IPS-20b (cell line): Measurements from ENCODE around the gene ADGRL4.
A peak's percentile ranks its signal among the peaks of the same experiment; 100 is the strongest.

Experiments
- H3K27ac ChIP-seq: one replicate; pipeline ENCODE4 v1.5.1; 2013; ENCODE audit warnings: low read length
- H3K27me3 ChIP-seq: 2 replicates; pipeline ENCODE4 v1.6.1; 2013; ENCODE audit warnings: mild to moderate bottlenecking, low read length, inconsistent platforms; ENCODE audit not compliant: insufficient read depth
- H3K36me3 ChIP-seq: 2 replicates; pipeline ENCODE4 v1.6.1; 2013; ENCODE audit warnings: low read depth, mild to moderate bottlenecking, inconsistent platforms, low read length, moderate library complexity; ENCODE audit not compliant: insufficient read depth
- H3K4me1 ChIP-seq: 2 replicates; pipeline ENCODE4 v1.6.1; 2013; ENCODE audit warnings: mild to moderate bottlenecking, control low read depth, inconsistent platforms, low read length, moderate library complexity; ENCODE audit not compliant: insufficient read depth
- H3K4me3 ChIP-seq: 2 replicates; pipeline ENCODE4 v1.5.1; 2013; ENCODE audit warnings: mild to moderate bottlenecking, low read length, inconsistent platforms
- H3K9ac ChIP-seq: 2 replicates; pipeline ENCODE4 v1.6.1; 2013; ENCODE audit warnings: low read depth, mild to moderate bottlenecking, inconsistent platforms, low read length, moderate library complexity
- H3K9me3 ChIP-seq: 2 replicates; pipeline ENCODE4 v1.6.1; 2013; ENCODE audit warnings: mild to moderate bottlenecking, low read depth, low read length, inconsistent platforms; ENCODE audit not compliant: insufficient read depth

The ADGRL4 gene

GRCh38 chr1:79006564-79006963 lies at the start of gene ADGRL4:
TSS of gene ADGRL4 (minus strand) at chr1:79006730. CDS start at chr1:79006654, 76 bp downstream.
- no peaks in the 10 kb centered on the region for H3K9me3 ChIP-seq
- no peak within 1 kb of the TSS for H3K27ac ChIP-seq
- H3K4me1 ChIP-seq = no peaks in the 10 kb centered on the region; the same call in 1 of the 2 replicates
- peaks cover 4% of the 10 kb centered on the region; the same call in 1 of the 2 replicates for H3K27me3 ChIP-seq
- peak within 1 kb of the TSS; percentile 81 for H3K4me3 ChIP-seq
- peak within 1 kb of the TSS; percentile 68; the same call in 1 of the 2 replicates for H3K9ac ChIP-seq
- no peaks in the 10 kb centered on the region for H3K36me3 ChIP-seq

DNA sequence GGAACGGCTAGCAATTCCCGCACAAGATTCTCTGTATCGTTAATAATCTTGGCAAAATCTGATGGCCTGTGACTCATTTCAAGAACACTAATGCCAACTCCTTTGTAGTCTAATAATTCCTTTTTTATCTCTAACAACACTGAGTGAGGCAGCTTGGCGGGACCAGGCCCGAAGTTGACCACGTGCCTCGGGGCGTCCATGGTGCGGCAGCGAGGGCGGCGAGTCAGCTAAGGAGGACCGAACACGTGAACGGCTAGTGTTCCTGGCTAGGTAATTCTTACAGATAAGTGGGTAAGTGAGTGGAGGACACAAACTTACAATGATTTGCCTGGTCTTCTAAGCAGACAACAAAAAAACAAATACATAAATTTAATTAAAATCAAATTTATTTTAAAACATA lies 49.3 kb upstream of the ADGRL4 start:
- Histone ChIP-seq H3K9ac (no peak overlapping the region), H3K36me3 (no peaks in the 10 kb centered on the region), H3K4me1 (no peaks in the 10 kb centered on the region), H3K27me3 (no peaks in the 10 kb centered on the region), H3K4me3 (no peak overlapping the region), H3K27ac (no peak overlapping the region), H3K9me3 (no peaks in the 10 kb centered on the region)

DNA sequence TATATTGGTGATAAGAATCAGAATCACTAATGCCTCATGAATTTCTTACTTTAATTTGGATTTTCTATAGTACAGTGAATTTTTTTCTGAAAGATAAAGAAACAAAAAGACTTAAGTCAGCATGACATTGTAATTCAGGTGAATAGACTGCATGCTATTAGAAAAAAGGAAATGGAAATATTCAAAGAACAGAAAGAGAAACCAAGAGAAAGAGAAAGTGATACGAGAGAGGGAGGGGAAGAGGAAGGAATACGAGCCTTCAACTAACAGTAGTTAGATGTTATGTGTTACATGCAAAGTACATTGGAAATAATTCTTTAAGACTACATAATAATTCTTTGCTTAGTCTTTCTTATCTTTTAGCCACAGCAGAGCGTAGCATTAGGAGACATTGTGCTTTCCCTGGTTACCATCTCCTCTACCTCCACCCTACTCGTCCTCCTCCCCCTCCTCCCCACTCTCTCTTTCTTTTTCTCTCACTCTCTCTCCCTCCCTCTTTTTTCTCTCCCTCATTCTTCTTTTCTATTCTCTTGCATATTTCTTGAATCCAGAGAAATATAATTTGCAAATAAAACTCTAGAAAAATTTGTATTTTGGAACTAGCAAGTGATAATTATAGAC lies 46.4 kb upstream of the ADGRL4 start:
- H3K4me3 ChIP-seq = no peak overlapping the region
- H3K4me1 ChIP-seq = no peaks in the 10 kb centered on the region
- H3K27ac ChIP-seq = no peak overlapping the region
- no peak overlapping the region for H3K9ac ChIP-seq
- H3K27me3 ChIP-seq = no peaks in the 10 kb centered on the region
- H3K36me3 ChIP-seq = no peaks in the 10 kb centered on the region
- no peaks in the 10 kb centered on the region for H3K9me3 ChIP-seq

DNA sequence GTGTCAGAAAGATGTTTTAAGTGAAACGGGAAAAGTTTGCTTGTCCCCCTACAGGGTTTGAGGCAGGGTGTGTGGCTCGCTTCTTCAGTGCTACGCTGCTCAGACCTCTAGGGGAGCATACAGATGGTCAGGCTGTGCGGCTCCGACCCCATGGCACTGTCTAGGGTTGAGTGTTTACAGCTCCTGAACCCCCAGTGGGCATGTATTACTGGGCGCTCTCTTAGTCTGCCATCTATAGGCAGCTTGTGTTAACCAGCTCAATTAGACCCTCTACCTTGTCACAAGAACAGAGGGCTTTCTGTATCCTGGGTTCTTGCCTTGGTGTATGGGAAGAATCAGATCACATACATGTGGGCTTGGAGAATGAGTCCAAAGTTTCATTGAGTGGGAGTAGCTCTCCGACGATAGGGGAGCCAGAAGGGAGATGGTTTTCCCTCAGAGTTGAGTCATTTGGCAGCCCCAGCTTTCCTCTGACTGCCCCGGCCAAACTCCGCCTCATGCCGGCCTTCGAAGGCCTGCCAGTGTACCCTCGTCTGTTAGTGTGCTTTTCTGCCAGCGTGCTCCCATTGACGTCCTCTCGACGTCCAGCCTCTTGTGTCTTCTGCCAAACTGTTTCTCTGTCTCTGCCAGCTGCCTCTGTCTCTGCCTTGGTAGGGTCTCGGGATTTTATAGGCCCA lies 38.6 kb upstream of the ADGRL4 start:
- Histone ChIP-seq H3K36me3 (no peaks in the 10 kb centered on the region), H3K9ac (no peak overlapping the region), H3K27me3 (no peaks in the 10 kb centered on the region), H3K27ac (no peak overlapping the region), H3K4me1 (0 out of 2 replicates have a peak, but pooled peaks cover 8% of the 10 kb centered on the region), H3K4me3 (no peak overlapping the region), H3K9me3 (no peaks in the 10 kb centered on the region)

- H3K36me3 ChIP-seq = no peaks in the 10 kb centered on the region
- H3K27ac ChIP-seq = no peak overlapping the region
- no peaks in the 10 kb centered on the region; the same call in 1 of the 2 replicates for H3K9me3 ChIP-seq
- no peak overlapping the region for H3K9ac ChIP-seq
- H3K4me1 ChIP-seq = 0 out of 2 replicates have a peak, but pooled peaks cover 8% of the 10 kb centered on the region
- H3K4me3 ChIP-seq = no peak overlapping the region
- H3K27me3 ChIP-seq = no peaks in the 10 kb centered on the region
Measured at GRCh38 chr1:79043506-79043905, 37.0 kb upstream of the ADGRL4 start.

- Histone ChIP-seq H3K4me1 (0 out of 2 replicates have a peak, but pooled peaks cover 8% of the 10 kb centered on the region), H3K27ac (no peak overlapping the region), H3K4me3 (no peak overlapping the region), H3K9me3 (peaks cover 3% of the 10 kb centered on the region; the same call in 1 of the 2 replicates), H3K27me3 (no peaks in the 10 kb centered on the region), H3K36me3 (no peaks in the 10 kb centered on the region), H3K9ac (no peak overlapping the region)
Measured at GRCh38 chr1:79042539-79042938, 36.0 kb upstream of the ADGRL4 start.

- Histone ChIP-seq H3K4me3 (no peak overlapping the region), H3K4me1 (0 out of 2 replicates have a peak, but pooled peaks cover 8% of the 10 kb centered on the region), H3K27ac (no peak overlapping the region), H3K27me3 (no peaks in the 10 kb centered on the region), H3K9ac (no peak overlapping the region), H3K36me3 (no peaks in the 10 kb centered on the region), H3K9me3 (peaks cover 7% of the 10 kb centered on the region; the same call in 1 of the 2 replicates)
Measured at GRCh38 chr1:79042117-79042516, 35.6 kb upstream of the ADGRL4 start.

- Histone ChIP-seq H3K9ac (no peak overlapping the region), H3K9me3 (peaks cover 11% of the 10 kb centered on the region), H3K36me3 (no peaks in the 10 kb centered on the region), H3K4me3 (no peak overlapping the region), H3K4me1 (0 out of 2 replicates have a peak, but pooled peaks cover 8% of the 10 kb centered on the region), H3K27ac (no peak overlapping the region), H3K27me3 (no peaks in the 10 kb centered on the region)
Measured at GRCh38 chr1:79041666-79042065, 35.1 kb upstream of the ADGRL4 start.

DNA sequence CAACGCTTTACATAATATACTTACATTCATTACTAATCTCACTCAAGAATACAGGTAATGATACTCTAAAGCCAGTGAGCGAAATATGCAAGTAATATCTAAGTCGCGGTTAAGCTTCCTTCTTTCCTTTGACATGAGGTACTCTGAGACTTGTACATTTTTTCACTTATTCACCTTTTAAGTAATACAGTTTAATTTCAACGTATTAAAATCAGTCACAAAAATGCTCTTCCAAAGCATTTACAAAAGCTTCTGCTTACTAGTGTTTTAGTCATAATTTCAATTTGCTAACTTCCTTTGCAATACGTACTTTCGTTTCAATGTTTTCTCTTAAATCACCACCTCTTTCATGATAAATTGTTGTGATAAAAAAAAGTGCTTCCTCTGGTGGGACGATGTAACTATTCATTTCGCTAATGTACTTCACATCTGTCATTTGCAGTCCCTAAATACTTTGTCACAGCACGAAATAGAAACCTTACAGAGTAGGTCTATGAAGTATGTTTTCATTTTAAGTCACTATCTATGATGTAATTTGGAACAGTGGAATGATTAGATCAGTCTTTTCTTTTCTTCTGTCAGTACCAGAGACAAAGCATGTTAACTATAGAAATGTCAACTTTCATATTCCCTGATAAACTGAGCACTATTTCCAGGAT lies 34.0 kb upstream of the ADGRL4 start:
- Histone ChIP-seq H3K9me3 (peaks cover 18% of the 10 kb centered on the region), H3K4me1 (0 out of 2 replicates have a peak, but pooled peaks cover 8% of the 10 kb centered on the region), H3K27me3 (no peaks in the 10 kb centered on the region), H3K27ac (no peak overlapping the region), H3K36me3 (no peaks in the 10 kb centered on the region), H3K9ac (no peak overlapping the region), H3K4me3 (no peak overlapping the region)

- Histone ChIP-seq H3K27ac (no peak overlapping the region), H3K4me1 (no peaks in the 10 kb centered on the region), H3K27me3 (no peaks in the 10 kb centered on the region), H3K4me3 (no peak overlapping the region), H3K9ac (no peak overlapping the region), H3K36me3 (no peaks in the 10 kb centered on the region), H3K9me3 (peaks cover 18% of the 10 kb centered on the region)
Measured at GRCh38 chr1:79037085-79037484, 30.6 kb upstream of the ADGRL4 start.

GRCh38 chr1:79012500-79012899 lies 6.0 kb upstream of the ADGRL4 start:
- Histone ChIP-seq H3K4me3 (no peak overlapping the region), H3K27ac (no peak overlapping the region), H3K27me3 (no peaks in the 10 kb centered on the region), H3K36me3 (no peaks in the 10 kb centered on the region), H3K9me3 (no peaks in the 10 kb centered on the region), H3K4me1 (no peaks in the 10 kb centered on the region), H3K9ac (no peak overlapping the region)
